ENCODE measurements around the gene SELENOK. TPM values are rescaled to one million over a fixed set of nuclear protein-coding genes. Genes with fewer than 3 reads are reported as not detected.

SELENOK gene
- total and polyA plus RNA-seq, 2 donors (not counting 3 experiments of a cell fraction or from before 2014, with no cell fraction given), result 26.1 to 35.2 TPM

DNA sequence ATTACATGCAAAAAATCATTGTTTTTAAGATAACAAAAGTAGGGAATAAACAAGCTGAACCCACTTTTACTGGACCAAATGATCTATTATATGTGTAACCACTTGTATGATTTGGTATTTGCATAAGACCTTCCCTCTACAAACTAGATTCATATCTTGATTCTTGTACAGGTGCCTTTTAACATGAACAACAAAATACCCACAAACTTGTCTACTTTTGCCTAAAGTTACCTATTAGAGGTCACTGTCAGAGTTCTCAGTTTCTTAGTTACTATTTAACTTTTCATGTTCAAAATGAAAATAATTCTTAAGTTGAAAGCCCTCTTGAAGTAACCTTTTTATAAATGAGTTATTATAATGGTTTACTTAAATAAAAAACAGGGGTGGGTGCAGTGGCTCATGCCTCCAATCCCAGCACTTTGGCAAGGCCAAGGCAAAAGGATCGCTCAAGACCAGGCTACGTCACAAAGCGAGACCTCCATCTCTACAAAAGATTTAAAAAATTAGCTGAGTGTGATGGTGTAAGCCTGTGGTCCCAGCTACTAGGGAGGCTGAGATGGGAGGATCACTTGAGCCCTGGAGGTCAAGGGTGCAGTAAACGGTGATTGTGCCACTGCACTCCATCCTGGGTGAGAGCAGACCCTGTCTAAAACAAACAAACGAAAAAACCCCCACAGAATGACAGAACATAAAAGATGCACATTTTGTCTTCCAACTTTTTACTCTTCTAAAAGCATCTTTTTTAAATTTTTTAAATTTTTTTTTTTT is 25.7 kb downstream of the SELENOK start:
- TF ChIP-seq, protein P1, sequence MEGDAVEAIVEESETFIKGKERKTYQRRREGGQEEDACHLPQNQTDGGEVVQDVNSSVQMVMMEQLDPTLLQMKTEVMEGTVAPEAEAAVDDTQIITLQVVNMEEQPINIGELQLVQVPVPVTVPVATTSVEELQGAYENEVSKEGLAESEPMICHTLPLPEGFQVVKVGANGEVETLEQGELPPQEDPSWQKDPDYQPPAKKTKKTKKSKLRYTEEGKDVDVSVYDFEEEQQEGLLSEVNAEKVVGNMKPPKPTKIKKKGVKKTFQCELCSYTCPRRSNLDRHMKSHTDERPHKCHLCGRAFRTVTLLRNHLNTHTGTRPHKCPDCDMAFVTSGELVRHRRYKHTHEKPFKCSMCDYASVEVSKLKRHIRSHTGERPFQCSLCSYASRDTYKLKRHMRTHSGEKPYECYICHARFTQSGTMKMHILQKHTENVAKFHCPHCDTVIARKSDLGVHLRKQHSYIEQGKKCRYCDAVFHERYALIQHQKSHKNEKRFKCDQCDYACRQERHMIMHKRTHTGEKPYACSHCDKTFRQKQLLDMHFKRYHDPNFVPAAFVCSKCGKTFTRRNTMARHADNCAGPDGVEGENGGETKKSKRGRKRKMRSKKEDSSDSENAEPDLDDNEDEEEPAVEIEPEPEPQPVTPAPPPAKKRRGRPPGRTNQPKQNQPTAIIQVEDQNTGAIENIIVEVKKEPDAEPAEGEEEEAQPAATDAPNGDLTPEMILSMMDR (IDR thresholded peaks at IDR 0.05; ENCODE audit: extremely low read depth in 1 of 2, insufficient read depth in 1 of 2, low read depth in 1 of 2, low read length in 2 of 2), result no peak
- no peak for TF ChIP-seq POLR2AphosphoS5 (IDR thresholded peaks at IDR 0.05; ENCODE audit: insufficient read depth, low read depth, low read length)
- TF ChIP-seq EZH2 (IDR thresholded peaks at IDR 0.05; ENCODE audit: borderline replicate concordance, low read depth, low read length, severe bottlenecking), result no peak
- TF ChIP-seq FOS (IDR thresholded peaks at IDR 0.05; ENCODE audit: borderline replicate concordance, insufficient read depth, low read length), result no peak
- TF ChIP-seq, protein P2, sequence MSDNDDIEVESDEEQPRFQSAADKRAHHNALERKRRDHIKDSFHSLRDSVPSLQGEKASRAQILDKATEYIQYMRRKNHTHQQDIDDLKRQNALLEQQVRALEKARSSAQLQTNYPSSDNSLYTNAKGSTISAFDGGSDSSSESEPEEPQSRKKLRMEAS (IDR thresholded peaks at IDR 0.05; ENCODE audit: insufficient read depth, insufficient read length), result no peak
- no peak for TF ChIP-seq POLR2A (IDR thresholded peaks at IDR 0.05; ENCODE audit: low read depth, low read length)
- TF ChIP-seq GATA2 (IDR thresholded peaks at IDR 0.05; ENCODE audit: insufficient read depth, insufficient read length, low read depth, low read length), result no peak
- no peak for TF ChIP-seq MYC (IDR thresholded peaks at IDR 0.05; ENCODE audit: low read depth, low read length)
- TF ChIP-seq JUN (IDR thresholded peaks at IDR 0.05; ENCODE audit: borderline replicate concordance, insufficient read depth, insufficient read length, low read depth), result no peak
- intact Hi-C loops (cut with micrococcal nuclease), result no loop called here
- BruUV-seq (replicated peaks), result no TSS peak
- Histone ChIP-seq H3K79me2 (ENCODE audit: control insufficient read depth, insufficient read depth, low read length) (no peaks in the 10 kb centered on the region), H3K27me3 (ENCODE audit: control insufficient read depth in 2 of 2, insufficient read depth in 2 of 2, low read length in 2 of 2) (no peaks in the 10 kb centered on the region), H3K4me2 (ENCODE audit: insufficient read depth, low read length) (no peak overlapping the region), H3K9ac (replicated peaks; ENCODE audit: extremely low read depth, insufficient read depth, low read length) (no peak overlapping the region), H3K4me1 (ENCODE audit: control insufficient read depth, extremely low read depth, insufficient read depth, low read length) (no peaks in the 10 kb centered on the region), H4K20me1 (replicated peaks; ENCODE audit: control insufficient read depth, extremely low read depth, insufficient read depth, low read length) (no peaks in the 10 kb centered on the region), H2AFZ (ENCODE audit: low read depth, low read length) (no peak overlapping the region), H3K36me3 (ENCODE audit: control insufficient read depth in 2 of 2, extremely low read depth in 1 of 2, insufficient read depth in 2 of 2, low read length in 2 of 2) (peaks cover 25 to 36% of the 10 kb centered on the region in 2 experiments), H3K9me1 (replicated peaks; ENCODE audit: control insufficient read depth, extremely low read depth, insufficient read depth, low read length) (no peaks in the 10 kb centered on the region), H3K4me3 (replicated peaks in 1 of 3; ENCODE audit: insufficient read depth in 1 of 3, low read depth in 1 of 3, low read length in 3 of 3) (no peak overlapping the region), H3K9me3 (replicated peaks; ENCODE audit: control insufficient read depth, insufficient read depth, low read length) (no peaks in the 10 kb centered on the region), H3K27ac (ENCODE audit: insufficient read depth, low read depth, low read length) (no peak overlapping the region)
- DNase-seq (ENCODE audit: low read depth, low spot score) (no peak), FAIRE-seq (no peak)
- CTCF ChIA-PET, result no interaction called here
- POLR2A ChIA-PET, result no interaction called here
- dilution Hi-C loops (cut with MboI; ENCODE audit: extremely low pct_ligation_motif_present, low sequenced_read_pairs), result no loop called here

All from endothelial cell of umbilical vein (primary cell).